Measurements from ENCODE around the gene CEP128. TPM values are rescaled to one million over a fixed set of nuclear protein-coding genes. Genes with fewer than 3 reads are reported as not detected.
A peak's percentile ranks its signal among the peaks of the same experiment; 100 is the strongest.

Gene CEP128
- total and polyA plus RNA-seq, 2 experiments from 2014 or later = 2.4 to 5.2 TPM

- 62 to 63% methylated on average over 4 of the region's 4 CpGs for WGBS, 2 experiments (ENCODE audit: low coverage in 1 of 2, low lambda C conversion rate in 2 of 2, missing lambda C conversion rate in 2 of 2)
- Histone ChIP-seq H3K27ac (no peak overlapping the region), H3K9me2 (ENCODE audit: insufficient read depth) (no peaks in the 10 kb centered on the region), H3K4me1 (ENCODE audit: insufficient read depth) (no peaks in the 10 kb centered on the region), H3K9ac (no peak overlapping the region), H2AFZ (0 out of 2 replicates have a peak overlapping the region, but pooled peaks have one; percentile 24), H3K4me2 (ENCODE audit: unreplicated experiment) (no peak overlapping the region), H4K20me1 (ENCODE audit: insufficient read depth) (no peaks in the 10 kb centered on the region), H3K27me3 (replicated peaks; ENCODE audit: insufficient read depth) (no peaks in the 10 kb centered on the region), H3K36me3 (ENCODE audit: low read depth) (no peaks in the 10 kb centered on the region), H3K79me2 (ENCODE audit: insufficient read depth) (no peaks in the 10 kb centered on the region), H3K4me3 (no peak overlapping the region), H3F3A (ENCODE audit: insufficient read depth) (no peaks in the 10 kb centered on the region), H3K9me3 (ENCODE audit: low read depth) (no peaks in the 10 kb centered on the region)
- TF ChIP-seq EZH2 (IDR thresholded peaks at IDR 0.05; ENCODE audit: insufficient read depth, poor library complexity, severe bottlenecking) = no peak
- TF ChIP-seq EZH2phosphoT487 (IDR thresholded peaks at IDR 0.05; ENCODE audit: insufficient read depth, low read depth) = no peak
- in situ Hi-C loops (cut with MboI) = no loop called here
- no peak for DNase-seq
These were observed 406.4 kb downstream of the CEP128 start for GRCh38 chr14:80535171-80535570.

GRCh38 chr14:80523518-80524117, 417.9 kb downstream of the CEP128 start:
- 0 out of 2 replicates have a peak, but pooled peaks cover 4% of the 10 kb centered on the region for H3K36me3 ChIP-seq (ENCODE audit: low read depth)
- H3K27me3 ChIP-seq (replicated peaks; ENCODE audit: insufficient read depth) = no peaks in the 10 kb centered on the region
- no peak for TF ChIP-seq EZH2phosphoT487 (IDR thresholded peaks at IDR 0.05; ENCODE audit: insufficient read depth, low read depth)
- no peak for TF ChIP-seq EZH2 (IDR thresholded peaks at IDR 0.05; ENCODE audit: insufficient read depth, poor library complexity, severe bottlenecking)
- no peaks in the 10 kb centered on the region for H3F3A ChIP-seq (ENCODE audit: insufficient read depth)
- H3K9me3 ChIP-seq (ENCODE audit: low read depth) = no peaks in the 10 kb centered on the region
- H3K79me2 ChIP-seq (ENCODE audit: insufficient read depth) = no peaks in the 10 kb centered on the region
- no peaks in the 10 kb centered on the region for H3K9me2 ChIP-seq (ENCODE audit: insufficient read depth)
- no peak overlapping the region for H3K27ac ChIP-seq
- 0 out of 2 replicates have a peak, but pooled peaks cover 7% of the 10 kb centered on the region for H3K4me1 ChIP-seq (ENCODE audit: insufficient read depth)
- H2AFZ ChIP-seq = no peak overlapping the region
- H3K9ac ChIP-seq = no peak overlapping the region
- DNase-seq = peak; percentile 22
- H3K4me3 ChIP-seq = no peak overlapping the region
- in situ Hi-C loops (cut with MboI) = no loop called here
- no peaks in the 10 kb centered on the region for H4K20me1 ChIP-seq (ENCODE audit: insufficient read depth)
- peak overlapping the region; percentile 3 for H3K4me2 ChIP-seq (ENCODE audit: unreplicated experiment)

- no peak overlapping the region for H3K27ac ChIP-seq
- no peaks in the 10 kb centered on the region for H3K27me3 ChIP-seq (replicated peaks; ENCODE audit: insufficient read depth)
- no peaks in the 10 kb centered on the region for H3K9me3 ChIP-seq (ENCODE audit: low read depth)
- H3K9me2 ChIP-seq (ENCODE audit: insufficient read depth) = no peaks in the 10 kb centered on the region
- peak; percentile 9 for DNase-seq
- no peak overlapping the region for H3K4me3 ChIP-seq
- no peaks in the 10 kb centered on the region for H3K79me2 ChIP-seq (ENCODE audit: insufficient read depth)
- H3K36me3 ChIP-seq (ENCODE audit: low read depth) = 0 out of 2 replicates have a peak, but pooled peaks cover 4% of the 10 kb centered on the region
- no peak overlapping the region for H2AFZ ChIP-seq
- 0 out of 2 replicates have a peak, but pooled peaks cover 7% of the 10 kb centered on the region for H3K4me1 ChIP-seq (ENCODE audit: insufficient read depth)
- no peak overlapping the region for H3K9ac ChIP-seq
- in situ Hi-C loops (cut with MboI) = no loop called here
- TF ChIP-seq EZH2 (IDR thresholded peaks at IDR 0.05; ENCODE audit: insufficient read depth, poor library complexity, severe bottlenecking) = no peak
- no peaks in the 10 kb centered on the region for H4K20me1 ChIP-seq (ENCODE audit: insufficient read depth)
- no peaks in the 10 kb centered on the region for H3F3A ChIP-seq (ENCODE audit: insufficient read depth)
- no peak overlapping the region for H3K4me2 ChIP-seq (ENCODE audit: unreplicated experiment)
These were observed 418.6 kb downstream of the CEP128 start for GRCh38 chr14:80522936-80523335.

- 95 to 96% methylated on average over 1 of the region's 1 CpG for WGBS, 2 experiments (ENCODE audit: low coverage in 1 of 2, low lambda C conversion rate in 2 of 2, missing lambda C conversion rate in 2 of 2)
- Histone ChIP-seq H4K20me1 (ENCODE audit: insufficient read depth) (no peaks in the 10 kb centered on the region), H3K27ac (no peak overlapping the region), H3K9me3 (ENCODE audit: low read depth) (no peaks in the 10 kb centered on the region), H3K36me3 (ENCODE audit: low read depth) (0 out of 2 replicates have a peak, but pooled peaks cover 4% of the 10 kb centered on the region), H3K4me3 (no peak overlapping the region), H3K4me2 (ENCODE audit: unreplicated experiment) (no peak overlapping the region), H3K27me3 (replicated peaks; ENCODE audit: insufficient read depth) (no peaks in the 10 kb centered on the region), H3K79me2 (ENCODE audit: insufficient read depth) (no peaks in the 10 kb centered on the region), H3K4me1 (ENCODE audit: insufficient read depth) (0 out of 2 replicates have a peak, but pooled peaks cover 7% of the 10 kb centered on the region), H2AFZ (no peak overlapping the region), H3K9ac (no peak overlapping the region), H3K9me2 (ENCODE audit: insufficient read depth) (no peaks in the 10 kb centered on the region), H3F3A (ENCODE audit: insufficient read depth) (no peaks in the 10 kb centered on the region)
- DNase-seq = no peak
- TF ChIP-seq EZH2 (IDR thresholded peaks at IDR 0.05; ENCODE audit: insufficient read depth, poor library complexity, severe bottlenecking) (no peak), EZH2phosphoT487 (IDR thresholded peaks at IDR 0.05; ENCODE audit: insufficient read depth, low read depth) (no peak)
- in situ Hi-C loops (cut with MboI) = no loop called here
These were observed 419.1 kb downstream of the CEP128 start for GRCh38 chr14:80522411-80522810.

GRCh38 chr14:80521456-80521855, 420.1 kb downstream of the CEP128 start:
- in situ Hi-C loops (cut with MboI) = no loop called here
- Histone ChIP-seq H3K27me3 (replicated peaks; ENCODE audit: insufficient read depth) (no peaks in the 10 kb centered on the region), H4K20me1 (ENCODE audit: insufficient read depth) (no peaks in the 10 kb centered on the region), H3K9me2 (ENCODE audit: insufficient read depth) (no peaks in the 10 kb centered on the region), H3K79me2 (ENCODE audit: insufficient read depth) (no peaks in the 10 kb centered on the region), H3F3A (ENCODE audit: insufficient read depth) (no peaks in the 10 kb centered on the region), H3K4me2 (ENCODE audit: unreplicated experiment) (no peak overlapping the region), H3K4me3 (no peak overlapping the region), H2AFZ (no peak overlapping the region), H3K4me1 (ENCODE audit: insufficient read depth) (0 out of 2 replicates have a peak, but pooled peaks cover 7% of the 10 kb centered on the region), H3K9me3 (ENCODE audit: low read depth) (no peaks in the 10 kb centered on the region), H3K9ac (no peak overlapping the region), H3K36me3 (ENCODE audit: low read depth) (0 out of 2 replicates have a peak, but pooled peaks cover 4% of the 10 kb centered on the region), H3K27ac (no peak overlapping the region)
- 95 to 98% methylated on average over 3 of the region's 3 CpGs for WGBS, 2 experiments (ENCODE audit: low coverage in 1 of 2, low lambda C conversion rate in 2 of 2, missing lambda C conversion rate in 2 of 2)
- DNase-seq = no peak
- TF ChIP-seq EZH2 (IDR thresholded peaks at IDR 0.05; ENCODE audit: insufficient read depth, poor library complexity, severe bottlenecking) (no peak), EZH2phosphoT487 (IDR thresholded peaks at IDR 0.05; ENCODE audit: insufficient read depth, low read depth) (no peak)
